SKM-1 treated with dmso at 0.1 percent for 144 hours (cell line): Measurements from ENCODE around the gene DOK5.

Source experiments
- DNase-seq: peaks from one replicate; lab custom pipeline; 2025; ENCODE audit not compliant: unreplicated experiment; lab: John Stamatoyannopoulos, UW

The DOK5 gene

DNA sequence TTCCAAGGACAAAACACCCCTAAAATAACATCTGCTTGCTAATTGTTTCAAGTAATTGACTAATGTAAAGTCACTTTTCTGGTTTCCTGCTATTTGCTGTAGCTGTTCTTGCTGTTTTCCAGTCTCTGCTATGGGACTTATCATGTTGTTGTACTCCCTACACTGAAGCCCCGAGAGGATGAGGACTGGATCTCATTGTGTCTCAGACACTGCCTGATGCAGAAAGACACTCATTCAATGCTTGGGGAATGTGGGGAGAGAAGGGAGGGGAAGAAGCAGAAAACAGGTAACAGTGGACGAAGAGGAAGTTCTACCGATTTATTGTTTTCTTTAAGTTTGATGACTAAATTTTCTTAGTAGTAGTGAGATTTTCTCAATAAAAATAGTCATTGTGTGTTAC, 79.8 kb downstream of the DOK5 start:
- no peak for DNase-seq

DNA sequence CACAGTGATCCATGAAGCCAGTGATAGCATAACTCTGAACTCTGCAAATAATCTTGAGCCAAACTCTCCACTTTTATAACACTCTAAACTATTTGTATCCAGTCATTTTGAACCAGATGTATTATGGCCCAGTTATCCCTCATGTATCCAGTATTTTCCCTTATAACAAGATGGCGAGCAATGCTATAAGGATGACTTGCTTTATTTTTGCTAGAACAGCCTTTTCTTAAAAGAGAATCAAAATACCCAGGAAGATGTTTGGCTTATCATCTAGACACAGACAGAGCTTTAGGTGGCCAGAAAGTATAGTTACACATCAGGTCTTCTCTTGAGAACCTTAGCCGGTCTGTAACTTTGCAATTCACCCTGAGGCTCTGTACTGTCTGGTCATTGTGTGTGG, 81.0 kb downstream of the DOK5 start:
- DNase-seq, result no peak

DNA sequence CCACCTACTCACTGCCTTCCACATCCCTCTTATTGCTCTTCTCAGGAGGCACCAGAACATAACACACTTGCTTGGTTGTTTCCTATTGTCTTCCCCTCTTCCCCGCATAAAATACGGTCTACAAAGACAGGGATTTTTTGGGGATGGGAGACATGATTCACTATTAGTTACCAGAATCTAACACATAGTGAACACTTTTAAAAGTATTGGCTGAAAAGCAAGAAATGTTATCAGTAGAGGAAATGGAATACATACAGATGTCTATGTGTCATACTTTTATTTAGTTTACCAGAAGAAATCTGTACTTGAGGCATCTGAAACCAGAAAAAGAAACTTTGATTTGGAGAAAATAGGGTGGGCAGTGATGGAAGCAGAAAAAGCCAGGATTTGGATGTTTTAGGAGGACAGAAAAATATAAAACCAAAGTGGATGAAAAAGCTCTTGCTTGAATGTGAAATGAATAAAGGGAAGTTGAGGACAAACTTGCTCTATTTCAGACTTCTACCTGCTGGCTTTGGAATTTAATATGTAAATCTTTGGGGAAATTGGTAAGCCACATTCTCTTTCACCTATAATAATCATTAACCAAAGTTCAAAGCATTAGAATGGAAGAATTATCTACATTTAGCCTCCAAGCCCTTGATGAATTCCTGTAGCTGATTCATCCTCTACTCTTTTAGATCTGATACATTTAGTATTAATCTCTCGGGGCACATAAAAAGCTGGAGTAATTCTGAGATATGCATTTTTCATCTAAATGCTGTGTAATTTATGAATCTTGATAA, 82.6 kb downstream of the DOK5 start:
- no peak for DNase-seq

DNA sequence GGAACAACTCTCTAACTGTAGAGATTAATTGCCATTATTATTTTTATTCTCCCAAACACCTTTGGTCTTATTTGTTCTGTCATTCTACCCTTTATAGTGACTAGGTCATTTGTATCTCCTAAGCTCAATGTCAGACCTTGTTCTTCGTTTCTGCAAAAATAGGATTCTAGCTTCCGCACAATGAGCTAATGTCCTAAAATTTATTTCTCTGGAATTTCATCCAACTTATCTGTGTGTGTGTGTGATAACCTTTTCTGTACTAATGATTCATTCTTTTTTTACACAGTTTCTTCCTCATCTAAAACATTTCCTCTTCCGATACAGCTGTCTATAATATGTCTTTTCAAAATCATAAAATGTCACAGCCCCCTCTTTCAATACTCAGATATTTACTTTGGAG, 84.5 kb downstream of the DOK5 start:
- no peak for DNase-seq

DNA sequence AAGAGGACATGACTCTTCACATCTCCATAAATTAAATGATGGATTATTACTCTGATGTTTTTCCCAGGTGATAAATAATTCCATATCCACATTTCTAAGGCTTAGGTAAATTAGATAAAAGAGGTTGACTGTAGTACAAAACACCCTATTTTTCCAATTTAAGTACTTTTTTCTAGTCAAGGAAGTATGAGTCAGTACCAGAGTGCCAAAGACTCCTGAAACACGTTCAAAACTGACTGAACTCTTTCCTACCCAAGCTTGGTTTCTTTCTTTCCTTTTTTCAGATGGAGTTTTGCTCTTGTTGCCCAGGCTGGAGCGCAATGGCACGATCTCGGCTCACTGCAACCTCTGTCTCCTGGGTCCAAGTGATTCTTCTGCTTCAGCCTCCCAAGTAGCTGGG, 85.0 kb downstream of the DOK5 start:
- DNase-seq, result no peak

DNA sequence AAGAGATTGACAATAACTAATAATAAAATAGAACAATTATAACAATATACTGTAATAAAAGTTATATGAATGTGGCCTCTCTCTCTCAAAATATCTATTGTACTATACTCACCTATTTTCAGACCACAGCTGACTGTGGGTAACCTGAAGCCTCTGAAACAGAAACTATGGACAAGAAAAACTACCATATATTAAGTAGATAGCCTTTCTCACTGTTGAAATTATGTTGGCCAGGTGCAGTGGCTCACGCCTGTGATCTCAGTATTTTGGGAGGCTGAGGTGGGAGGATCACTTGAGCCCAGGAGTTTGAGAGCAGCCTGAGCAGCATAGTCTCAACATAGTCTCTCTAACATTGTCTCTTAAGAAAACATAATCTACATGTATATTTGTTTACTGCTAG, 89.9 kb downstream of the DOK5 start:
- no peak for DNase-seq

DNA sequence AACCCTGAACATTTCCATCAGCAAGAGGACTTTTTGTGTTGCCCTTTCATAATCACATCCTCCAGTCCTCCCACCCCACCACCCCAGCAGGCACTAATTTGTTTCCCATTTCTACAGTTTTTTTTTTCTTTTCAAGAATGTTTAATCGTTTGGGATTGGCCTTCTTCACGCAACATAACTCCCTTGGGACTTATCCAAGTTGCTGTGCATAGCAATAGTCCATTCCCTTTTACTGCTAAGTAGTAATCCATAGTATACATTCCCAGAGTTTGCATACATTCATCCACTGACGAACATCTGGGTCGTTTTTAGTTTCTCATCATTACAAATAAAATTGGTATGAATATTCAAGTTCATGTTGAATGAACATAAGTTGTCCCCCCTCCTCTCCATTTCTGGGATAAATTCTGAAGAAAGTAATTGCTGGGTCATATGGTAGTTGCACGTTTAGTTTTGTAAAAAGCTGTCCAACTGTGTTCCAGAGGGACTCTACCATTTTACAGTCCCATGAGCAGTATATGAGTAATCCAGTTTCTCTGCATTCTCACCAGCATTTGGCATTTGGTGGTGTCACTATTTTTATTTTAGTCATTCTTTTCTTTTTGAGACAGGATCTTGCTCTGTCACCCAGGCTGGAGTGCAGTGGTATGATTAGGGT, 90.8 kb downstream of the DOK5 start:
- no peak for DNase-seq

DNA sequence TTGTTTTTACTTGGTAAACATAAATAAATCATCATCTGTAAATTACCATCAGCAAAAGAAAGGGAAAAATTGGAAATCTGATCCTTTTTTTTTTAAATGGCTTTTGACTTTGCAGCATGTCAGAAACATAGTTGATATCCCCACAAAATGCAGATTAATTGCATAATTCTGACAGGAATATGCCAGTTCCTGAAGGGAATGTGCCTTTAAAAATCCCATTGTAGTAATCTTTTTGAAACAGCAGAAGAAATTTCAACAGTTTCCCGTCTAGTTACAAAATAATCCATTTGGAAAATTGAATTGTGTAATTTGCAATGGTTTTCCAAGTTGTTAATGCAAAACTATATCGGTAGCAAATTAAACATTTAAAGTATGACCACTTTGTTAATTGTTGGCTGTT, 95.2 kb downstream of the DOK5 start:
- no peak for DNase-seq

DNA sequence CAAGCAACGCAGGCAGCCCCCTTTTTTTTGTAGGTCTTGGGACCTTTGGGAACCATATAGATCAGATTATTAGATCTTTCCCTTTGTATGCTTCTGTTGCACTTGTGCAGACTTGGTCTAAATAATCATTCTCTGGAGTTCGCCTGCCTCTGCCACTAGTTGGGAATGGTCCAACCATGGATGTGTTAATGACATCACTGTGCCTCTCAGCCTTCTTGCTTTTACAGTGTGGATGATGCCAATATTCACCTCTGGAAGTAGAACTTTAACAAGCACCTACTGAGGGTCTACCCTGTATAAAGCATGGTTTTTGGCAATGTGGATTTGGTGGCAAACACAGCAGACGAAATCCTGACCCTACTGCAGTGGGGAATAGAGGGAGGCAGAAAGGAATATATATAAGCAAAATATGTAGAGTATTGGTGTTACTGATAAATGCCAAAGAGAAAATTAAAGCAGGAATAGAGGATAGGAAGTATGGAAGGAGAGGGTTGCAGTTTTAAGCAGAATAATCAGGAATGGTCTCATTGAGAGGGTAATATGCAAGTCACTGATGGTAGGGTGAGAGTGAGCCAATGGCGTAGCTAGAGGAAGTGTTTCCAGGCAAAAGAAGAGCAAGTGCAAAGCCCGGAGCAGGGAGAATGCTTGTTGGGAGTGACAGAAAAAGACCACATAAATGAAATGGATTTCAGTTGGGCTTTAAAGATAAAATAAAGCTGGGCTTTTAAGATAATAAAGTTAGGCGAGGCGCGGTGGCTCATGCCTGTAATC, 97.5 kb downstream of the DOK5 start:
- DNase-seq, result no peak

DNA sequence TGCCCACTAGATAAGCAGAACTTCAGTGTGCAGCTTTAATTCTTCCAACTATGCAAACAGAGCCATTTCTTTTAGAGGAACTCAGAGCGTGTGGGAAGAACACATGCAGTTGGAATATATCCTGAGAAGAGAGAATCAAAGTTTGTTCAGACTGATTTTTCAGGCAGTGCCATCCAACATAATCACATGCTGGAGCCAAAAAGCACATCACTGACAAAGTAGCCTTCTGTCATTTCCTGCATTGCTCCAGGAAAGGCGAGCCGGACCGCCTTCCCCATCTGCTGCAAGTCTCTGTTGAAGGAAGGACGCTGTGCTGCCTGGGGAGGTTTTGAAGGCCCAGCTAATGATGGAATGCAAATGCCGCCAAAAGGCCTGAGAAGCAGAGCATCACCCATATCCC, 98.4 kb downstream of the DOK5 start:
- no peak for DNase-seq

DNA sequence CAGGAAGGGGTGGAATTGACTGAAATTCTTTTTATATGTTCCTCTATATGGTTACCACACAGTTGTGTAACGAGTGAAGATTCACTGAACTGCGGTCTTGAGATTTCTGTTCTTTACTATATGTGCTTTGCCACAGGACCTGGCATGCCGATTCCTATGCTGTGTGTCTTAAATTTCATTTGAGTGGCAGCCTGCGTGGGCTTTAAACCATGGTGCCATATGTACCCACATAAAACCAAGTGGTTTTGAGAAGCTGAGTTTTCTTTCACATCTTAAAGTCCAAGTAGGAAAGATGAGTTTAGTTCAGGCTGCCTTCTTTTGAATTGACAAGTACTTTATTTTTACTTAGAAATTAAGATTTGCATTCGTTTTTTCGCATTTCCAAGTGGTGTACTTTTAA, 101.1 kb downstream of the DOK5 start:
- DNase-seq, result no peak

DNA sequence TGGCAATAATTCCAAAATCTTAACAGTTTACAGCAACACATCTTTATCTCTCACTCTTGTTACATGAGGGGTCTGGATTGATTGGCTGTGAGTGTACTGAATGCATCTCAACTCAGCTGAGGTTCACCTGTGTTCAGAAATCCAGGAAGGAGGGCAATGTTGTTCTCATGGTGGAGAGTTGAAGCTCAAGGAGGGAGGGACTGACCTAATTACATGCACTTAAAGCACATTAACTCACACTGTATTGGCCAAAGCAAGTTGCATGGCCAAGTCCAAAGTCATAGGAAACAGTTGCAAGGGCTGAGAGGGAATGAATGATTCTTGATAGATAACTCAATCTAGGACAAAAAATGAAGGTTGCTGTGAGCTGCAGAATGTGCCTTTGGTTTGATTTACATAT, 102.2 kb downstream of the DOK5 start:
- no peak for DNase-seq

DNA sequence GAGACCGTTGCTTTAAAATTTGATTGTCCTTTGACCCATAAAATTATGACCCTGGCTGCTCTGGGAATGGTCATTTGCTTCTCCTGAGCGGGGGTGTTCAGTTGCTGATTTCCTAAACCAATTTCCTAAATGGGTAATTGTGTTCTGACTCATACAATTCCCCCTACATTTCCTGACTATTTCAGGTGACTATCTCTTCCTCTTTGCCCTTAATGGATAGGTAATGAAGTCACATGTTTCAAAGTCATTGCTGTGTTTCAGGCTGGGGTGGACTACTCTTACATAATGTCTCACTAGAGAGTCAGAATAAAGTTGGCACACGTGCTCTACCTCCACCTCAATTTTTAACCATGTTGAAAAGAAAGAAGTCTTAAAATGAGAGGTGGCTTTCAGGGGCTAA, 109.8 kb downstream of the DOK5 start:
- no peak for DNase-seq

DNA sequence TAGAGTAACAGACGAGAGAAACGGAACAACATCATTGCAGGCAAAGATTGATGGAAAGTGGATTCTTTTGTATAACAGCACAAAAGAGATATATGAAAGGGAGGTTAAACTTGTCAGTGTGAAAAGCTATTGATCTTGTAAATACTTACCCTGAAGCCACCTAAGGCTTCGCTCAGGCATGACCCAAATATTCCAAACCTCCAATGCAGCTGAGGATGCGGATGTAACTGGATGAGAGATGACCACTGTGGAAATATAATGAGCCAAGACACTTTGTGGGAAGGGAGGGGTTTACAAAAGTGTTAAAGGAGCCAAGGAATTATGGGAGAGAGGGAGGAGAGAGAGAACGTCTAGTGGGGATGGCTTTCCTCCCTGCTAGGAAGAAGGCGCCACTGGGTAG, 112.0 kb downstream of the DOK5 start:
- DNase-seq, result no peak

DNA sequence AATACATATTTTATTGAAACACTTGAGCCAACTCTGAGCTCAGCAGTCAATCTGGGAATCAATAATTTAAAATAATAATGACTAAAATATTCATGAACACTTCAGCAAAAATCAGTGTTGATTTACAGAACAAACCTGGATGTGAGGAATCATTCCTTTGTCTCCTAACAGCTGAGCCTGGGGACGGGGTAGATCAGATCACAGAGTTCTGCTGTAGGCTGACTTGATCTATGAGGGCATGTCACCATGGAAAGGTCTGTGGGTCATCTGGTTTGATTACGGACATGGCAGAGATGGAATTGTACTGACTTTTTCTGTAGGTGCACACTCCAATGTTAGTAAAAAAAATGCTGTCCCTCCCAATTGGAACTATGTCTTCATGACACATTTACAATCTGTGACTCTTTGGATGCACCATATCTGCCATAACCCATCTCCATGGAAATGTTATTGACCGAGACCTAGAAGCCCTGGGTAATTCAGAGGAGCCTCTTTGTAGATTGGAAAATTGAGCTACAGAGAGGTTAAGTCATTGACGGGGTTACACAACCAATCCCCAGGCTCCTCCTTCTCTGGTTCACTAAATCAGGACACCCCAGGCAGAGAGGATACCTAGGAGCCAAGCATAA, 114.1 kb downstream of the DOK5 start:
- no peak for DNase-seq

DNA sequence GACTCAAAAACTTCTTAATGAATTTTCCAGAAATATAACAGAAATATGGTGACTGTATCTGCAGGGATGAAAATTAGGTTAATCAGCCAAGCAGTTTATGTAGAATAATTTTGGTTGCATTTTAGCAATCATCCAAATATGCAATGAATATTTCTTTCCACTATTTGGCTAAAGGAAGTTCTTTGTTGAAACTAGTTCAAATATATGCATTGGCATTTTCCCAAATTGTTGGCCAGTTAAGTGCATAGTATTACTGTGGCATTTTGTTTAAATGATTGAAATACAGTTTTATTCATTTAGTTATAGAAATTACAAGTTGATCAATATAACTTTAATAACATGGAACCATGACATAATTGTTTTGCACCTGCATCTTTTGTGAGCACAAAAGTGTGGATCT, 115.5 kb downstream of the DOK5 start:
- DNase-seq, result no peak

DNA sequence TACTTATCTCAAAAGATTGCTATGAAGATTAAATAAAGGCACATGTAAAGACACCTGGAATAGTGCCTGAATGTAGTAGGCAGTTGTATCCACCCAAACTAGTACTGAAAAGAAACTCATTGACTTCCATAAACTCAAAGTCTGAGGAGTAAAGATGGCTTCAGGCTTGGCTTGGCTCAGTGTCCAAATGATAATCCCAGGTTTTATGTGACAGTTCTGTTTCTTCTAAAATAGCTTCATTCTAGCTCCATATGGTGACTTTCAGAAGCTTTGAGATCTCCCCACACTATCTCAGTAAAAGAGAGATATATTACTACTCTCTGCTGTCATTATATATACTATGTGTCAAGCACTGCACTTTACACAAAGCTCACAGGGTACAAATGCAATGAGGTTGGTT, 121.3 kb downstream of the DOK5 start:
- DNase-seq, result no peak

DNA sequence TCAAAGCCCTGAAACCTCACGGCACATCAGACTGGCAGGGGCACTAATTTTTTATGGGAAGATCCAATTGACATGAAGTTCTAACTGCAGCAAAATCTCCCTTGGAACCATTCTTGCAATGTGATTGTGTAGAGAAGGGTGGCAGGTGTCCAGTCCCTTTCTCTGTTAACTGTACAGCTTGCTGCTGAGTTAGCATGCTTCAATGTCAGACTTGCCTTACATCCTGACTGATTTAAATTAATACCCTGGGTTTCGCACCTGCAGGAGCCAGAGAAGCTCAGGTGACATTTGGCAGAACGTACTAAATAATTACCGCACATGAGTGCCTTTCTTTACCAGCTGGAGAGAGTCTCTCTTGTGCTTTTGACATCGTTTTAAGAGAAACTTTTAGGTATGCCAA, 123.0 kb downstream of the DOK5 start:
- DNase-seq, result no peak

DNA sequence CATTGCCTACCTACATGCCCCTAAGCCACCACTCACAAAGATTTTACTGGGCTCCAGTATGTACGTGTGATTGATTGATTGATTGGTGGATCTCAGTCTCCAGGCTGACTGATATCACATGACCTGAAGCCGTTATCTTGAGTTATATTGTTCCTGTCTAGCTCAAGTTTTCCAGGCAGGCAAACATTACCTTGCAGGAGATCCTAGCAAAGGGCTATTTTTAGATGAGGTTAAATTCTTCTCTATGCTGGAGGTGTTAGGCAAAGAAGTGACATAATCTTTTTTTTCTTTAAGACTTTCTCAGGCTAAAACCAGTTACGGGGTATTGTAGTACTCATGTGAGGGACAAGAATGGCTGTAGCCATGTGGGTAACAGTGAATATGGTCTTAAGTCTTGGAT, 125.2 kb downstream of the DOK5 start:
- DNase-seq, result no peak

DNA sequence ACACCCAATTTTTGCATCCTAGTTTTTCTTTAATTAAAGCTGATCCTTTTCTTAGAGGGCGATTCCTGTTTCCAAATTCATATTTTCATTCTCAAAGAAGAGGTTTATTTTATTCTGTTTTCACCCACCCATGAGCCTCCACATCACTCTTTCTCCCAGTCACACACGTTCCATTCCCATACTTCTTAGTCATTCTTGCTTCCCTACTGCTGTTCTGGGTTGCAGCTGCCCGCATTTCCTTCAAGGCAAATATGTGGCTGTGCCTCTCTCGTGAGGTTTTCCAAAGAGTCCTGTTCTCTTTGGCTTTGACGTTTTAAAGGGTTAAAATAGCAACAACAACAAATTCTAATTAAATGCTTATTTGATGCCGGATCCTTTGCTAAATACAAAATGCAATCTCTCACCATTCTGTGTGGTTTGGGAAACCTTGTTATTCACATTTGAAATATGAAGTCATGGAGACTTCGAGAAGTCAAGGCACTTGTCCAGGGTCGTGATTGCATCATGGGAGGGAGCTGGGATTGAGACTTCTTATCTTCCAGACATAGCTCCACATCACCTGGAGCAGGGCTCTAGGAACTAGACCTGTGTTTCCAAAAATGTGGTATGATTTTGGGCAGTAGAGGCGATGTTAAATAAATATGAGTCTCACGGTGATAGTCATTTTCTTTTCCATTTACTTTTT, 126.6 kb downstream of the DOK5 start:
- no peak for DNase-seq

DNA sequence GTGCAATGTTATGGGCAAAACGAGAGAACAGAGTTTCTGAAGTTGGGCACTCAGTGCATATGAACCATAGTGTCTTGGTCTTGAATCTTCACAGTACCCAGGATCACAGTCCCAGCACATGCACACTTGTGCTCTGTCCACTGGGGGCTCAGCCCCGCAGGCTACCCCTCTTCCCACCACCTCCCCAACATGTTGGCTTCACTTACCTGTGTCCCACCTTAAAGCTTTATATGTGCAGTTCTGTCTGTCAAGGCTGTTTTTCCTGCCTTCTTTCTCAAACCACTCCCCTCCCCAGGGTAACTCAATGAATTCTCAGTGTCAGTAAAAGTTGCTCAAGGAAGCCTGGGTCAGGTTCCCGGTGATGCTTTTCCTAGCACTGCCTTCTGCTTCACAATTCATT, 129.9 kb downstream of the DOK5 start:
- no peak for DNase-seq
